Dedifferentiated amniotic fluid mesenchymal stem cell (primary cell): Measurements from ENCODE around the gene PYGO2.
"Not testable (repeated sequence)": the region's sequence is repeated elsewhere in the genome, so short reads cannot be mapped to it uniquely, and the experiment has no call there.

Experiments
- DNase-seq: peaks from one replicate; pipeline ENCODE4 v3.0.0-alpha.2; 2016; ENCODE audit errors: extremely low spot score

The PYGO2 gene

DNA sequence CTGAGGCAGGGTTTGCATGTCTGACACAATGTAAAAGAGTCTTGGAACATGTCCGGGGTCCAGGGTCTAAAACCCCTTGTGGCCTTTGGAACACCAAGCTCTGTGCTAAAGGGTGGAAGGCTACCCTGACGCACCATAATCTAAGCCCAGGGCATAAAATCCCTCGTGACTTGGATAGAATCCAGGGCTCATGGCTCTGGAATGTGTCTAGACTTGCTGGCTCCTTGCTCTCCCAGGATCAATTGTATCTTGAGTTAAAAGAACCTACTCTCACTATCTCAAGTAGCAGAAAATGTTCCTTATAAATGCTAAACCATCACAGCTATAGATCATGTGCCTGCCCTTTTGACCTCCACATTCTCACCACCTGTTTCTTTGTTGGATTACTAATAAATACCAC is 53.5 kb downstream of the PYGO2 start:
- DNase-seq, result not testable (repeated sequence)
